SK-N-MC (cell line): ENCODE measurements around the gene FBXL14.

ENCODE experiments used
- EZH2 ChIP-seq: fragments of 200-600 bp; sonication (generic); IDR thresholded peaks from one replicate; pipeline ENCODE4 v1.6.1; 2017; ENCODE audit warnings: antibody characterized with exemption
- FOXP2 ChIP-seq: optimal IDR thresholded peaks from 2 replicates; pipeline ENCODE3; 2011; ENCODE audit warnings: mild to moderate bottlenecking, moderate library complexity; ENCODE audit not compliant: insufficient read depth; ENCODE audit errors: extremely low read length, control extremely low read depth
- POLR2AphosphoS5 ChIP-seq: IDR thresholded peaks from 2 replicates; pipeline ENCODE4 v1.6.1; 2012; ENCODE audit warnings: mild to moderate bottlenecking, low read depth, low read length, borderline replicate concordance

DNA sequence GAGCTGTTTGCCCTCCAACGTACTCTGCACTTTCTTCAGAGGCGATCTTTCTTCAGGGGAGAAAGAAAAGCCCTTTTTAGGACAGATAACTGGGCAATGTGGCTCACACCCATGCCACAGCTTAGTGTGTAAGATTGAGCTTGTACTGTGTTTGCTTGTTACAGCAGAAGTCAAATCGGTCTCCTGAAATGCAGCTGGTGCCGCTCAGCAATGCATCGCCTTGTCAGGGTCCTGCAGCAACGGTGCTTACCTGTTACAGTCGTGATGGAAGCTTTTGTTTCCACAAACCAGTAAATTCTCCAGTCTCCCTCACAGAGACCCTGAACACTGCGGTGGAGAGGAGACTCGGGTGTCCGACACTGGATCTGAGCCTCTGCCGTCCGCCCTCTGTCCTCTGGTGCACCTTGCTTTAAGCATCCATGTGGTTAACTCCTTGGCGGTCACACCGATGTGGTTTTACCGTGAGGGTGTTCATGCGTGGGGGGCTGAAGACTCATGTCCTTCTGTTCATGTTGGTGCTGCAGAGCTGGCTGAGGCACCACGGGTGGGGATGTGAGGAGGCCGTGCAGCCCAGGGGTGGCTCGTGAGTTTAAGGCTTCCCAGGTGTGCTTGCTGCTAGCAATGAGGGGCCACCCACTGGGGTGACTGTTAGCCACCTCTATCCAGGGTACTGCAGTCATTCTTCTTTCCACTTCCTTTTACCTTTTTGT lies 47.3 kb downstream of the FBXL14 start:
- TF ChIP-seq POLR2AphosphoS5 (no peak), EZH2 (no peak), FOXP2 (no peak)
